ENCODE measurements around the gene MAMDC4.

The MAMDC4 gene

GRCh38 chr9:136826188-136826541 is 26.0 kb upstream of the MAMDC4 start:
- TF ChIP-seq, protein P1, sequence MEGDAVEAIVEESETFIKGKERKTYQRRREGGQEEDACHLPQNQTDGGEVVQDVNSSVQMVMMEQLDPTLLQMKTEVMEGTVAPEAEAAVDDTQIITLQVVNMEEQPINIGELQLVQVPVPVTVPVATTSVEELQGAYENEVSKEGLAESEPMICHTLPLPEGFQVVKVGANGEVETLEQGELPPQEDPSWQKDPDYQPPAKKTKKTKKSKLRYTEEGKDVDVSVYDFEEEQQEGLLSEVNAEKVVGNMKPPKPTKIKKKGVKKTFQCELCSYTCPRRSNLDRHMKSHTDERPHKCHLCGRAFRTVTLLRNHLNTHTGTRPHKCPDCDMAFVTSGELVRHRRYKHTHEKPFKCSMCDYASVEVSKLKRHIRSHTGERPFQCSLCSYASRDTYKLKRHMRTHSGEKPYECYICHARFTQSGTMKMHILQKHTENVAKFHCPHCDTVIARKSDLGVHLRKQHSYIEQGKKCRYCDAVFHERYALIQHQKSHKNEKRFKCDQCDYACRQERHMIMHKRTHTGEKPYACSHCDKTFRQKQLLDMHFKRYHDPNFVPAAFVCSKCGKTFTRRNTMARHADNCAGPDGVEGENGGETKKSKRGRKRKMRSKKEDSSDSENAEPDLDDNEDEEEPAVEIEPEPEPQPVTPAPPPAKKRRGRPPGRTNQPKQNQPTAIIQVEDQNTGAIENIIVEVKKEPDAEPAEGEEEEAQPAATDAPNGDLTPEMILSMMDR (IDR thresholded peaks at IDR 0.05; ENCODE audit: low read depth, low read length, missing control alignments): no peak
- no peak for DNase-seq (ENCODE audit: extremely low read depth, low read depth)
- no peak overlapping the region for H3K4me3 ChIP-seq (replicated peaks; ENCODE audit: low read depth, low read length)

DNA sequence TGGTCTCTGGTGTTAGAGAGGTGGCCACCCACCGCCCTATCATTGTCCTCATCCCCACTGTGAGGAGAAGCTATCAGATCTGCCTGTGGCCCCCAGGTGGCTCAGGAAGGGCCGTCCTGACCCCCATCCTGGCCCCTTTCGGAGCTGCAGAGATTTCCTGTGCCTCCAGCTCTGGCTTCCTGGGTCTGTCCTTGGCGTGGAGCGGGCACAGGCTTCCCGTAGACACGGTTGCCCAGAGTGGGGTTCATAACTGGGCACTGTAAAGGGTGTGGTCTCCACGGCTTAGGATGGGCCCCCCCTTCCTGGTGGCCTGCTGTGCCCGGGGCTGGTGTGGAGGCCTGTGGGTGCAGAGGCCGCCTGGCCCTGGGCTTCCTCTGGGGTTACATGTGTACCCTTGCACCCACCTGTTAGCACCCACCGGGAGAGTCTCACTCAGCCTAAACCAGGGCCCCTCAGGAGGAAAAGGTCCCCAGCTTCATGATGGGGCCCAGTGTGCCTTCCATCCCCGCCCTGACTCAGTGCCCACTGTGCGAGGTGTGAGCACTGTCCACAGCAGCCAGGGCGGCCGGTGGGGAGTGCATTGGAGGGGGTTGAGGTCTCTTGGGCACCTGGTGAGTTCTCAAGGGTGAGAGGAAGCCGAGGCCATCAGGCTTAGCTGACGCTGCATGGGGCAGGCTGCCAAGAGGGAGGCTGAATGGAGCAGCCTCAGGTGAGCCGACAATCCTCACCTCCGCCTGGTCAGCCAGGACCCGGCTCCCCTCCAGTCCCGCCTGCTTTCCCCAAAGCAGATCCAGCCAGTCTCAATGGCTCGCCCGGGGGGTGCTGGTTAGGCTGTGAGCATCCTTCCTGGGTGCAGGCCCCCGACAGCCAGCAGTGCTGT is 25.2 kb upstream of the MAMDC4 start:
- no peak for DNase-seq (ENCODE audit: extremely low read depth, low read depth)
- TF ChIP-seq, protein P1 (IDR thresholded peaks at IDR 0.05; ENCODE audit: low read depth, low read length, missing control alignments): no peak
- H3K4me3 ChIP-seq (replicated peaks; ENCODE audit: low read depth, low read length): no peak overlapping the region

DNA sequence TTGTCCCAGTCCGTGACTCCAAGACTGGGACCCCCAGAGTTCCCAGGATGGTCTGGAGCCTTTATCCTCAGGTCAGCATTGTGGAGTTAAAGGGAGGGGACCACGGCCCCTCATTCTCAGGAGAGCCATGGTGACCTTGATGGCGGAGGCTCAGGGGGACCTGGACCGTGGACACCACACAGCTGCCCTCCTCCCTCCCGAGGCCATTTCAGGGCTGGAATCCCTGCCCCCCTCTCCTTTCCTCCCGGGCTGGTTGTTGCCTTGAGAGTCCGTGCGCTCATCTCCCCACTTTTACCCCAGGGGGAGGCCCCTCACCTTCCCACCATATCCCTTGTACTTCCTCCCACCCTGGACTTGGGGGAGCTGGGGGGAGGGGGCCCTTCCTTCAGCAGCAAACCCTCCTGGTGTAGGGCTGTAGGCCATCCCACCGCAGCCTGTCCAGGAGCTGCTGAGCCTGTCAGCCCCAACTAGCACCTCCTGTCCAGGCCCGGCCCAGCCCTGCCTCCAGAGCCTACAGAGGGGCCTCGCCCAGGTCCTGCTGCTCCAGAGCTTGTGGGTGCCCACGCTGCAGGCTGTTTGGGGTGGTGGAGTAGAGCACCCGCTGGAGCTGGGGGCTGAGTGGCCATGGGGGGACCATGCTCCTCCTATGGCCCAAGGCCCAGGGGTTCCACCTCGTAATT is 24.2 kb upstream of the MAMDC4 start:
- no peak for DNase-seq (ENCODE audit: extremely low read depth, low read depth)
- H3K4me3 ChIP-seq (replicated peaks; ENCODE audit: low read depth, low read length): no peak overlapping the region
- TF ChIP-seq, protein P1 (IDR thresholded peaks at IDR 0.05; ENCODE audit: low read depth, low read length, missing control alignments): no peak

GRCh38 chr9:136828474-136829140 is 23.5 kb upstream of the MAMDC4 start:
- TF ChIP-seq, protein P1 (IDR thresholded peaks at IDR 0.05; ENCODE audit: low read depth, low read length, missing control alignments): no peak

GRCh38 chr9:136829412-136829811 is 22.7 kb upstream of the MAMDC4 start:
- TF ChIP-seq, protein P1 (IDR thresholded peaks at IDR 0.05; ENCODE audit: low read depth, low read length, missing control alignments): no peak
- H3K4me3 ChIP-seq (replicated peaks; ENCODE audit: low read depth, low read length): no peak overlapping the region
- DNase-seq (ENCODE audit: extremely low read depth, low read depth): no peak

More at GRCh38 chr9:136828474-136829140, 23.5 kb upstream of the MAMDC4 start:
- DNase-seq (ENCODE audit: extremely low read depth, low read depth): no peak
- no peak overlapping the region for H3K4me3 ChIP-seq (replicated peaks; ENCODE audit: low read depth, low read length)

DNA sequence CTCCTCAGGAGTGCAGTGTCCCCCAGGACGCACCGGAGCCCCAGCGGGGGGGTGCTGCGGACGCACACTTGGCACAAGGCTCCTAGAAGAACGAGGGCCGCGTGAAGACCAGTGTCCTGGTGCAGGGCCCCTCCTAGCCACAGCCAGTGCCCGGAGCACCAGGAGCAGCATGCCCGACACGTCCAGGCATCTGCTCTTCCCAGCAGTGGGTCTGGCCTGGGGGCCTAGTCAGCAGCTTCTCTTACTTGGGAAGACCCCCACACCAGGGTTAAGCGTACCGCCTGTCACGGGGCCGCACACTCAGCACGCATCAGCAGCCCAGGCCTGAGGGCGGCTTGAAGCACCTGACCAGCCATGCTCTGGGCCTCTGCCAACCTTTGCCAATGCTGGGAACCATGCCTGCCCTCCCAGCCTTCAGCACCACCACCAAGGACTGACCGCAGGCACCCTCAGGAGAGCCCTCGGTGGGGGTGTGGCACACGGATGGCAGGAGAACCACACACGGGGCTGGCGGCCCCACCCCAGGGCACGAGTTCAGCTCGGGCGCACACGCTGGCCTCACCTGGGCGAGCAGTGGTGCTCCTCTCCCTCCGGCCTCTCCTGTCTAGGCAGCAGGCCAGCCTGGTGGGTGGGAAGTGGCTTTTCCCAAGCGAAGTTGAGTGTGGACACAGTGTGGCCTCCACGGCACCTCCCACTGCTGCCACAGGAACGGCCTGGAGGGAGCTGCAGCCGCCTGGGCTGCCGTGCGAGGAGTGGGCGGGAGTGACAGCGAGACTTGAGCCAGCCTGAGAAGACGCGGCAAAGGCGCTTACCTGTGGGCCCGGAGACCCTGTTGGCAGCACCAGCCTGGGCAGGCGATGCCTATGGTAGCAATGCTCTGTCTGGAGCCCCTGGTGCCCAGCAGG is 21.9 kb upstream of the MAMDC4 start:
- TF ChIP-seq, protein P1 (IDR thresholded peaks at IDR 0.05; ENCODE audit: low read depth, low read length, missing control alignments): no peak
- DNase-seq (ENCODE audit: extremely low read depth, low read depth): no peak
- H3K4me3 ChIP-seq (replicated peaks; ENCODE audit: low read depth, low read length): no peak overlapping the region

All from HFF-Myc (cell line).